HepG2 (cell line): Measurements from ENCODE around the gene RNFT2. TPM values are rescaled to one million over a fixed set of nuclear protein-coding genes. Genes with fewer than 3 reads are reported as not detected.

Experiments used
- AGO1 ChIP-seq: fragments of 200-400 bp; formaldehyde crosslinking; IDR thresholded peaks from 2 replicates; pipeline ENCODE4 v1.6.1; 2017; ENCODE audit warnings: mild to moderate bottlenecking, low read depth, low read length, moderate library complexity; ENCODE audit not compliant: poor library complexity, severe bottlenecking
- ATF7 ChIP-seq, 2 experiments: fragments of 450-650 bp in 1 of 2; sonication (generic) in 1 of 2; formaldehyde crosslinking in 1 of 2; IDR thresholded peaks; 2 replicates each; pipeline versions ENCODE4 v1.4.0 to v1.6.1; 2016 to 2020; ENCODE audit warnings: antibody characterized with exemption in 1 of 2, mild to moderate bottlenecking in 1 of 2, missing genetic modification reagents in 1 of 2
- FIP1L1 ChIP-seq: fragments of 200-400 bp; formaldehyde crosslinking; IDR thresholded peaks from 2 replicates; pipeline ENCODE4 v1.6.1; 2018; ENCODE audit warnings: low read depth, mild to moderate bottlenecking, low read length, moderate library complexity, borderline replicate concordance; ENCODE audit not compliant: insufficient read depth
- GMEB2 ChIP-seq: IDR thresholded peaks from 2 replicates; pipeline ENCODE4 v1.6.1; 2016; ENCODE audit warnings: missing biosample characterization, missing genetic modification reagents, low read depth
- KDM5A ChIP-seq: fragments of 200-600 bp; sonication (generic); IDR thresholded peaks from 2 replicates; pipeline ENCODE4 v1.7.0; 2018; ENCODE audit warnings: antibody characterized with exemption, mild to moderate bottlenecking, low read length, borderline replicate concordance
- KMT2B ChIP-seq: IDR thresholded peaks from 2 replicates; pipeline ENCODE4 v1.6.1; 2016; ENCODE audit warnings: missing genetic modification reagents, missing compliant biosample characterization
- MXD1 ChIP-seq: sonication (generic); formaldehyde crosslinking; IDR thresholded peaks from 2 replicates; pipeline ENCODE4 v1.4.0; 2020; ENCODE audit warnings: mild to moderate bottlenecking, missing genetic modification reagents
- NFE2L2 ChIP-seq: fragments of 150-350 bp; IDR thresholded peaks from 2 replicates; pipeline ENCODE4 v1.6.1; 2014; ENCODE audit warnings: low read length
- POLR2AphosphoS5 ChIP-seq: IDR thresholded peaks from 2 replicates; pipeline ENCODE4 v1.6.1; 2012; ENCODE audit warnings: low read depth, low read length
- PRDM10 ChIP-seq: sonication (generic); formaldehyde crosslinking; IDR thresholded peaks from 2 replicates; pipeline ENCODE4 v1.4.0; 2020; ENCODE audit warnings: low read depth, missing genetic modification reagents
- RERE ChIP-seq: IDR thresholded peaks from 2 replicates; pipeline ENCODE4 v1.6.1; 2016; ENCODE audit warnings: low read depth, missing genetic modification reagents, missing compliant biosample characterization
- REXO4 ChIP-seq: sonication (generic); formaldehyde crosslinking; IDR thresholded peaks from 2 replicates; pipeline ENCODE4 v1.8.0; 2022; ENCODE audit warnings: missing genetic modification reagents, mild to moderate bottlenecking, borderline replicate concordance
- TBP ChIP-seq: sonication (generic); formaldehyde crosslinking; IDR thresholded peaks from 2 replicates; pipeline ENCODE4 v1.5.0; 2020; ENCODE audit warnings: missing genetic modification reagents
- TFAP4 ChIP-seq: sonication (generic); IDR thresholded peaks from 2 replicates; pipeline ENCODE4 v1.6.1; 2016; ENCODE audit warnings: low read depth, borderline replicate concordance
- ZNF552 ChIP-seq: sonication (generic); formaldehyde crosslinking; IDR thresholded peaks from 2 replicates; pipeline ENCODE4 v1.9.0; 2022; ENCODE audit warnings: missing genetic modification reagents, mild to moderate bottlenecking, borderline replicate concordance
- polyA plus RNA-seq, 8 experiments: library from polyadenylated mRNA; depleted of rRNA in 3 of 8; stranded (reverse) in 7 of 8; unstranded in 1 of 8; fragments of >200 nt; fragmentation: Illumina TruSeq in 4 of 8; extraction: Trizol in 4 of 8; gene quantifications; 2 replicates each; pipeline versions ENCODE4 v1.2.1 to v1.2.3, GENCODE V29; 2011 to 2016; ENCODE audit warnings: low read depth in 4 of 8, missing spikeins in 1 of 8, mixed read lengths in 1 of 8; ENCODE audit not compliant: insufficient read depth in 1 of 8
- total RNA-seq, 5 experiments: library from RNA; depleted of rRNA; stranded (reverse); fragments of >200 nt; fragmentation: Illumina TruSeq; extraction: Trizol; gene quantifications; 2 replicates each; pipeline ENCODE4 v1.2.3, GENCODE V29; 2016; ENCODE audit warnings: low read depth in 1 of 5

Gene RNFT2
- total and polyA plus RNA-seq, 2 of the 13 experiments (the other 11 are each of a cell fraction or from before 2014, with no cell fraction given): 3.3 to 8.3 TPM

GRCh38 chr12:116737774-116738657 lies at the start of gene RNFT2, which contains the start of gene SPRING1 (continued):
- TF ChIP-seq MXD1: no peak
- no peak for TF ChIP-seq FIP1L1
- TF ChIP-seq ATF7 (IDR thresholded peaks at IDR 0.05): no peak
- 0 out of 2 replicates have a peak, but pooled peaks have one; percentile 57 for TF ChIP-seq ATF7 (CRISPR knock-in tag; IDR thresholded peaks at IDR 0.05)
- TF ChIP-seq TFAP4: no peak; the same call in 1 of the 2 replicates
- TF ChIP-seq GMEB2 (CRISPR knock-in tag): peak; percentile 56
- TF ChIP-seq NFE2L2: no peak
- no peak for TF ChIP-seq AGO1
- TF ChIP-seq REXO4 (CRISPR knock-in tag): no peak
- peak; percentile 90 for TF ChIP-seq KMT2B (CRISPR knock-in tag)
- no peak for TF ChIP-seq RERE (CRISPR knock-in tag)
- TF ChIP-seq PRDM10 (CRISPR knock-in tag): 0 out of 2 replicates have a peak, but pooled peaks have one; percentile 49
- peak; percentile 33; the same call in 1 of the 2 replicates for TF ChIP-seq POLR2AphosphoS5
- TF ChIP-seq KDM5A: peak; percentile 47; the same call in 1 of the 2 replicates
- no peak for TF ChIP-seq ZNF552 (CRISPR knock-in tag)
- no peak for TF ChIP-seq TBP (CRISPR knock-in tag)
